Prostate gland (tissue), 2 donors: ENCODE data around the gene MICU1. TPM values are rescaled to one million over a fixed set of nuclear protein-coding genes. Genes with fewer than 3 reads are reported as not detected.

Source experiments
- DNase-seq: peaks from one replicate; pipeline ENCODE4 v3.0.0-alpha.2; 2019; ENCODE audit warnings: low spot score
- H3K27ac ChIP-seq, 2 donors: fragments of 200-600 bp; sonication (generic); 2 replicates each; pipeline ENCODE4 v1.5.1; 2017 to 2019
- H3K27me3 ChIP-seq: fragments of 200-600 bp; sonication (generic); replicated peaks from 2 replicates; pipeline ENCODE4 v1.5.1; 2019; ENCODE audit not compliant: insufficient read depth
- H3K36me3 ChIP-seq, 2 donors: fragments of 200-600 bp; sonication (generic); 1 replicate in 1 of 2; 2 replicates in 1 of 2; pipeline versions ENCODE4 v1.5.1 to v1.8.1; 2017 to 2019
- H3K4me1 ChIP-seq: fragments of 200-600 bp; sonication (generic); replicated peaks from 2 replicates; pipeline ENCODE4 v1.5.1; 2019
- H3K4me3 ChIP-seq, 2 donors: fragments of 200-600 bp; sonication (generic); 2 replicates each; pipeline ENCODE4 v1.5.1; 2017 to 2019
- H3K9me3 ChIP-seq: fragments of 200-600 bp; sonication (generic); 2 replicates; pipeline ENCODE4 v1.5.1; 2017
- POLR2A ChIP-seq: fragments of 450-650 bp; IDR thresholded peaks from one replicate; pipeline ENCODE4 v1.6.1; 2016; ENCODE audit warnings: antibody characterized with exemption, mild to moderate bottlenecking
- POLR2AphosphoS5 ChIP-seq: sonication (generic); formaldehyde crosslinking; IDR thresholded peaks from one replicate; pipeline ENCODE4 v1.6.1; 2017; ENCODE audit warnings: antibody characterized with exemption
- WGBS: methylation state at CpG from one replicate; pipeline ENCODE4 v1.1.5; 2018; 5-methylcytosine and 5-hydroxymethylcytosine counted together
- intact Hi-C: fragments of 100-400 bp; cut with DNase I; formaldehyde crosslinking; loops from one replicate; pipeline ENCODE4 v1.14.2; 2022
- small RNA-seq, 2 donors: library from RNA; depleted of rRNA; stranded (forward); fragments of <200 nt; gene quantifications; one replicate each; pipeline ENCODE3, GENCODE V24; 2016
- total RNA-seq, 2 donors: library from RNA; depleted of rRNA; stranded (reverse); fragments of >200 nt; gene quantifications; one replicate each; pipeline ENCODE4 v1.1.0, GENCODE V29; 2016
- TF ChIP-seq, protein P1 (sequence below), 4 experiments: fragments of 200-600 bp in 2 of 4; fragments of 450-650 bp in 2 of 4; sonication (generic) in 2 of 4; IDR thresholded peaks; 1 replicate in 3 of 4; 2 replicates in 1 of 4; pipeline ENCODE4 v1.5.1; 2016 to 2019; ENCODE audit warnings: antibody characterized with exemption in 4 of 4, mild to moderate bottlenecking in 2 of 4, moderate library complexity in 2 of 4

Gene MICU1
- total RNA-seq, 2 donors from 2014 or later, result 41.0 to 42.0 TPM

DNA sequence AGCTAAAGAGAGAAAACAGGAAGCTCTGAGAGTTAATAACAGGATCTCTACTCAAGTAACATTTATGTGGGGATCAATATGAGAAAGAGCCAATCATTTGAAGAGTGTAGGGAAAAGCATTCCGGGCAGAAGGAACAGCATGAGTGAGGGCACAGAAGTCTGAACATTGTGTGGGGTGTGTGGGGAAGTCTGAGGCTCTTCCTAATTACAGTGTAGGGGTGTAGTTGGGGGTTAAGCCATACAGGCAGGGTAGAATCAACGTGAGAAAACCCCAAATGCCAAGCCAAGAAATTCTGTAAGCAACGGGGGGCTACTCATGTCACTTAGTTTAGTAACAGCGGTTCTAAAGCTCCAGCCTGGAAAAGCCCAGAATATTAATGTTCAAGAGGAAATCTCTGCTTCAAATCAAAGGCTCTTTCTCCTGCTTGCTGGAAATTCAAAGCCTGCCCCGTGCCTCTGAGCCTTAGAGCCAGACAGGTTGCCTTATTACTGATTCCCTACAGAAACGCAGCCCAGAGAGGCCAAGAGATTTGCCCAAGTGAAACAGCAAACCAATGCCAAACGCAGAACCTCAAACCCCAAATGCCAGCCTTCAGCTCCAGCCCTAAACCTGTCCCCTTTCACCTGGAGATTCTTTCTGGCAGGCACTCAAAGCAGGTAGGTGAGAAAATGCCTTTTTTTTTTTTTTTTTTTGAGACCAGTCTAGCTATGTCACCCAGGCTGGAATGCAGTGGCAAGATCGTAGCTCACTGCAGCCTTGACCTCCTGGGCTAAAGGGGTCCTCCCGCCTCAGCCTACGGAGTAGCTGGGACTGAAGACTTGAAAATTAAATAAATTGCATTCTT is 307.2 kb downstream of the MICU1 start:
- Histone ChIP-seq H3K4me1 (peaks cover 20% of the 10 kb centered on the region), H3K27me3 (no peaks in the 10 kb centered on the region), H3K9me3 (no peaks in the 10 kb centered on the region), H3K4me3 (no peak overlapping the region), H3K36me3 (no peaks in the 10 kb centered on the region), H3K27ac (peak overlapping the region; percentile 81 to 83)
- 68% methylated on average over 10 of the region's 10 CpGs for WGBS
- intact Hi-C loops, result loop anchor here (5.0 kb wide), 1 partner anchor 46 kb away; the partner anchor contains the start of gene DDIT4
- TF ChIP-seq POLR2A, result no peak
- TF ChIP-seq, protein P1, sequence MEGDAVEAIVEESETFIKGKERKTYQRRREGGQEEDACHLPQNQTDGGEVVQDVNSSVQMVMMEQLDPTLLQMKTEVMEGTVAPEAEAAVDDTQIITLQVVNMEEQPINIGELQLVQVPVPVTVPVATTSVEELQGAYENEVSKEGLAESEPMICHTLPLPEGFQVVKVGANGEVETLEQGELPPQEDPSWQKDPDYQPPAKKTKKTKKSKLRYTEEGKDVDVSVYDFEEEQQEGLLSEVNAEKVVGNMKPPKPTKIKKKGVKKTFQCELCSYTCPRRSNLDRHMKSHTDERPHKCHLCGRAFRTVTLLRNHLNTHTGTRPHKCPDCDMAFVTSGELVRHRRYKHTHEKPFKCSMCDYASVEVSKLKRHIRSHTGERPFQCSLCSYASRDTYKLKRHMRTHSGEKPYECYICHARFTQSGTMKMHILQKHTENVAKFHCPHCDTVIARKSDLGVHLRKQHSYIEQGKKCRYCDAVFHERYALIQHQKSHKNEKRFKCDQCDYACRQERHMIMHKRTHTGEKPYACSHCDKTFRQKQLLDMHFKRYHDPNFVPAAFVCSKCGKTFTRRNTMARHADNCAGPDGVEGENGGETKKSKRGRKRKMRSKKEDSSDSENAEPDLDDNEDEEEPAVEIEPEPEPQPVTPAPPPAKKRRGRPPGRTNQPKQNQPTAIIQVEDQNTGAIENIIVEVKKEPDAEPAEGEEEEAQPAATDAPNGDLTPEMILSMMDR (IDR thresholded peaks at IDR 0.05), result no peak
- TF ChIP-seq POLR2AphosphoS5, result no peak
- DNase-seq, result no peak

Small RNA genes lying within 50 kb of the gene (small RNA-seq; reads per million reads assigned to genes)
- gene AL513185.2, result 0 reads per million in 2 donors
- gene HMGN2P34, result 0 reads per million in 2 donors
- gene RF00019, result 0 reads per million in 2 donors
- 0 reads per million in 2 donors for gene RN7SL840P
- 0 reads per million in 2 donors for gene RNU6-805P

Other genes with a start within 250 kb of the MICU1 start
- 10 to 100 TPM; 11.0 to 24.2 TPM for gene MCU, start 66.1 kb upstream of the MICU1 start, total RNA-seq